Activated T-helper 9 cell treated with anti-CD3 and anti-CD28 coated beads, Interleukin-2, amount 50 U/mL, for 16 hours (primary cell): ENCODE results near the gene BOC.

Experiments used
- DNase-seq: peaks from one replicate; pipeline ENCODE4 v3.0.0-alpha.2; 2020; ENCODE audit warnings: low read depth

Gene BOC

DNA sequence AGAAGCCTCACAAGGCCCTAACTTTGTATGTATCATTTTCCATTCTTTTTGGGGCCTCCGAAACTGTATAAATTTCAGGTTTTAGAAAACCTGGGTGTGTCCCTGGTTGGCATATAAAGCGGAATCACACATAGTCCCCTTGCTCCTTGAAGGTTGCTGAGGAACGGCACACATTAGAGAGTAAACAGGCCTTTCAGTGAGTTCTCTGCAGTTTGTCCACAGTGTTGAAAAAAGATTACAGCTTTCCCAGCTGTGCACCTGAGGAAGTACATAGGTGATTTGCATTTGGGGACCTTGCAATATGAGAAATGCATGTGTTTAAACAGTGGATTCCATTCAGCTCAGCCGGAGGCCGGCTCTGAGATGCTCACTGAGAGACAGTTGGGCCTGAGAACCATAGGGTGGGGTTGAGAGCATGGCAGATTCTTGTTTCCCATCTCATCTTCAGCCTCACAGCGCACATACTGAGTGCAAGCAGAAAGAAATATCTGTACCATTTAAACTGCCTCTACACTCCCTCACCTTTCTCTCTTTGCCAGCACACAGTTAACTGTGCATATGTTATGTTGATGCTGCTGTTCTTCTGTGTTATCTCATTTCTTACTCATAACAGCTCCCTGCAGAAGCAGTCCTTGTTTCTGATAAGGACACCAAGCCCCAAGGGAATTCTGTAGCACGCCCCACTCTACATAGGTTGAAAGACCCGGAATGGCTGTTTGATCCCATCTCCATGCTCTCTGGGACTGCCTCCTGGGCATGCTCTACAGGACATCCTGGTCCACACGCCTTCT is 60.4 kb downstream of the BOC start:
- no peak for DNase-seq

DNA sequence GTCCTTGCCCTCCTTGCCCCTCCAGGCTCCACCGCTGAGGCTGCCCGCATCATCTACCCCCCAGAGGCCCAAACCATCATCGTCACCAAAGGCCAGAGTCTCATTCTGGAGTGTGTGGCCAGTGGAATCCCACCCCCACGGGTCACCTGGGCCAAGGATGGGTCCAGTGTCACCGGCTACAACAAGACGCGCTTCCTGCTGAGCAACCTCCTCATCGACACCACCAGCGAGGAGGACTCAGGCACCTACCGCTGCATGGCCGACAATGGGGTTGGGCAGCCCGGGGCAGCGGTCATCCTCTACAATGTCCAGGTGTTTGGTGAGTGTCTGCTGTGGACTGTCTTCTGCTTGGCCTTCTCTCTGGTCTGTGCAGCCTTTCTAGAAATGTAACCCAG is 61.0 kb downstream of the BOC start:
- DNase-seq = no peak

DNA sequence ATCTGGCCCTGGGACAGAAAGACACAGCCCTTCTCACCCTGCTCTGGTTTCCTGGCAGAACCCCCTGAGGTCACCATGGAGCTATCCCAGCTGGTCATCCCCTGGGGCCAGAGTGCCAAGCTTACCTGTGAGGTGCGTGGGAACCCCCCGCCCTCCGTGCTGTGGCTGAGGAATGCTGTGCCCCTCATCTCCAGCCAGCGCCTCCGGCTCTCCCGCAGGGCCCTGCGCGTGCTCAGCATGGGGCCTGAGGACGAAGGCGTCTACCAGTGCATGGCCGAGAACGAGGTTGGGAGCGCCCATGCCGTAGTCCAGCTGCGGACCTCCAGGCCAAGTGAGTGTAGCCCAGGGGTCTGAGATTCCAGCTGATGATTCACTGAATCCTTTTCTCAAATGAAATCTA is 61.7 kb downstream of the BOC start:
- DNase-seq = no peak

- no peak for DNase-seq
Measured at GRCh38 chr3:113273604-113274378, 62.4 kb downstream of the BOC start.

- DNase-seq = no peak
Measured at GRCh38 chr3:113274425-113275257, 63.3 kb downstream of the BOC start.

- DNase-seq = no peak
Measured at GRCh38 chr3:113275258-113275556, 63.9 kb downstream of the BOC start.

DNA sequence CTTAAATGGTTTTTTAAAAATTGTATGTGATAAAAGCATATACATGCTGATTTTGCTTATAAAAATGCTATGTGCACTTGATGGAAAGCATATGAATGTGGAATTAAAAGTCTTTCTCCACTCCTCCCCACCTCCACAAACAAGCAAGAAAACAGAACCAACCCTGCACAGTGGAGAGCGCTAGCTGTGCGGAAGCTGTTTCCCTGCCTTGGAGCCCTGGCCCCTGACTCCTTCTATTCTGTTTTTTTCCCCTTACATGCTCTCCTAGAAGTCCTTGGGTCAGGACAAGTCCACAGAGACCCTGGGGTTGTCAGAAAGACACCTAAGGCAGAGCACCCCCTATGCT is 64.2 kb downstream of the BOC start:
- DNase-seq = no peak

- no peak for DNase-seq
Measured at GRCh38 chr3:113275929-113276750, 64.8 kb downstream of the BOC start.

DNA sequence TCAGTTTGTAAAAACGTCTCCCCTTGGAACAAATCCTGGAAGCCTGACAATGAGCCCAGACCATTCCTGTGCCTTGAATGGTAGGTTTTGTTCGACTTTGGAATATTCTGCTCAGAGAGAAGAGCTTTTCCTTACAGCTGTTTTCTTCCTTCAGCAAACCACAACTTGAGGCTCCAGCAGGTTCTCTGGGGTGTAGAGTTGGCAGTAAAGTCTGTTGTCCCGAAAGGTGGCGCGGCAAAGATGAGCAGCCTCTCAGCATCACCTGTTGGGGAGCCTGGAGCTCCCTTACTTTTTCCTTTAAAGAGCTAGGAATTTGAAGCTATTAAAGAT is 65.4 kb downstream of the BOC start:
- no peak for DNase-seq

DNA sequence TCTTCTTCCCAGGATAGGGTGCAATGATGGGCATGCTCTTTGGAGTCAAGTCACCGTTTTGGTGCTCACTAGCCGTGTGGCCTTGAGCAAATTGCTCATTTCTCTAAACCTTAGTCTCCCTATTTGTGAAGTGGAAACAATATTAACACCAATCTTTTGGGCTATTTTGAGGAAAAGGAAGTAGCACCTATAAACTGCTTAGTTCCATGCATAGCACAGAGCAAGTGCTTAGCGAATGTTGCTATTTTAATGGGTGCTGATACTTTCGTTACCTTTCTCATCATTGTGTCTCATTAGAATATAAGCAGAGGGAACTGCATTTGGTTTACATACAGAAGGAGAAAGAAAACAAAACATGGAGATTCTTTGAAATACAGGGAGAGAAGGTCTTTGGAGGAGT is 66.1 kb downstream of the BOC start:
- no peak for DNase-seq

DNA sequence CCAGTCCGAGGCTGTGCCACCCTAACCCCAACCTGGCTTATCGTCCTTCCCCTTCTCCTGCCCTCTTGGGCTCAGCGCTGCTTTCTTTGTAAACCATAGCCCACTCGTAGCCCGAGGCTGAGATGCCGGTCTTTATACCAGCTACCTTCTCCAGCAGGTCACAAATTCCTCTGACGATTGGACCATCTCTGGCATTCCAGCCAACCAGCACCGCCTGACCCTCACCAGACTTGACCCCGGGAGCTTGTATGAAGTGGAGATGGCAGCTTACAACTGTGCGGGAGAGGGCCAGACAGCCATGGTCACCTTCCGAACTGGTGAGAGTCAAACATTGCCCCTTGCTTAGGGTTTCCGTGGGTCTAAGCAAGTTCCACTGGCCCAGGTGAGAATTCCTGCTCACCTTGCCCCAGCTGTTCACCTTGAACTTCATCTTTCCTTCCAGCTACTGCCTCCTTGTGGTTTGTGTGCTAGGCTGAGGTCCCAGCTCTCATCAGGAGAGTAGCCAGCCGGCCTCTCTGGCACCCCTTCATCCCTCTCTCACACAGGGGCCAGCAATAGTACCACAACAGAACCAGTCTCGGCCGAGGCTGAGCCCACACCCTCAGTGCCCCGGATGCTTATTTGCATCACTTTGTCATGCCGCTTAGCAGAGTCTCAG is 66.7 kb downstream of the BOC start:
- DNase-seq = no peak

GRCh38 chr3:113278599-113278955 is 67.2 kb downstream of the BOC start:
- DNase-seq = no peak

- no peak for DNase-seq
Measured at GRCh38 chr3:113279686-113280085, 68.3 kb downstream of the BOC start.

- DNase-seq = no peak
Measured at GRCh38 chr3:113283306-113283705, 71.9 kb downstream of the BOC start.

GRCh38 chr3:113284453-113285050 is 73.2 kb downstream of the BOC start:
- no peak for DNase-seq

DNA sequence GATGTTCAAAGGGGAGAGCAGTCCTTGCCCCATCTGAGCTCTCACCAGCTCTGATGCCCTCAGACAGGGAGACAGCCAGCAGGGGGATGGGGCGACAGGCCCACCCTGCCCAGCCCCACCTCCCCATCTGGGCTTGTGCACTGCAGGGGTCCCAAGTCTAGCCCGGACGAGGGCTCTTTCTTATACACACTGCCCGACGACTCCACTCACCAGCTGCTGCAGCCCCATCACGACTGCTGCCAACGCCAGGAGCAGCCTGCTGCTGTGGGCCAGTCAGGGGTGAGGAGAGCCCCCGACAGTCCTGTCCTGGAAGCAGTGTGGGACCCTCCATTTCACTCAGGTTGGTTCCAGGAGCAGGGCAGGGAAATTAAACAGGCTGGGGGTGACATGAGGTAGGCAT is 73.9 kb downstream of the BOC start:
- DNase-seq = no peak

GRCh38 chr3:113285741-113286140 is 74.4 kb downstream of the BOC start:
- DNase-seq = no peak

- DNase-seq = no peak
Measured at GRCh38 chr3:113286524-113286923, 75.2 kb downstream of the BOC start.

DNA sequence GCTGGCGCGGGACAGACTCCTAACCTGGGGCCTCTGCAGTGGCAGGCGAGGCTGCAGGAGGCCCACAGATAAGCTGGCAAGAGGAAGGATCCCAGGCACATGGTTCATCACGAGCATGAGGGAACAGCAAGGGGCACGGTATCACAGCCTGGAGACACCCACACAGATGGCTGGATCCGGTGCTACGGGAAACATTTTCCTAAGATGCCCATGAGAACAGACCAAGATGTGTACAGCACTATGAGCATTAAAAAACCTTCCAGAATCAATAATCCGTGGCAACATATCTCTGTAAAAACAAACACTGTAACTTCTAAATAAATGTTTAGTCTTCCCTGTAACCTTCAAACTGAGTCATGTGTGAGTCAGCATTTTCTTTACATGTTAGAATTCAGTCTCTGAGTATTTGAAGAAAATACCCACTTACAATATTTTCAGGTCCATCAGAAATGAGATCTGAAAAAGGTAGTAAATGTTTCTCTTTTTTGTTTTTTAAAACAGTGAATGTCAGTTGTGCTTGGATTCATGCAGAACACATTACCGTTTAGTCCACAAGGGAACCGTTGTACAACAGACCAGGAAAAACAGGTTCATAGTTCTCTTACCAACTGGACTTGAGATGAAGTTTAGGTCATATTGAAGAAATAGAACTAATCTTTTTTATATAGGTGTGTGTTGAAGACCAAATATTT is 75.9 kb downstream of the BOC start:
- DNase-seq = no peak

- no peak for DNase-seq
Measured at GRCh38 chr3:113287803-113288648, 76.7 kb downstream of the BOC start.
